Measurements from ENCODE around the gene CCSER1.

- TF ChIP-seq CTCF (conservative IDR thresholded peaks at IDR 0.05; ENCODE audit: low read length) (no peak), EZH2phosphoT487 (IDR thresholded peaks at IDR 0.05; ENCODE audit: borderline replicate concordance) (no peak)
These were observed 591.7 kb downstream of the CCSER1 start for GRCh38 chr4:90718931-90719330.

Measured in Loucy (cell line).